ENCODE results near the gene PHOX2A.
"Not testable (repeated sequence)": the region's sequence is repeated elsewhere in the genome, so short reads cannot be mapped to it uniquely, and the experiment has no call there.

PHOX2A gene

DNA sequence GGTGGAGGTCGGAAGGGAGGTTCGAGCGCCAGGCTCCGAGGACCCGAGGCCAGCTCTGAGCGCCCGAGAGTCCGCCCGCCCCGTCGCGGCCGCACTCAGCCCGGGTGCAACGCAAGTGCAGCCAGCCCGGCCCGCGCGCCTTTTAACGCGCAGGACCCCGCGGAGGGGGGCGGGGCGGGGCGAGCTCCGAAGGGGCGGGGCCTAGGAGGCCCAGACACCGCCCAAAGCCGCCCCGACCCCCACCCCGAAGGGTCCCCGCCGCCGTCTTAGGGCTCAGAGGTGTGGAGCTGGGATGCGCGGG, at the start of gene PHOX2A:
Gene PHOX2A (minus strand): TSS at position 117 of the 301 bp plus-strand sequence. CDS start 172 bp downstream, outside the sequence.
- no peak for DNase-seq

DNA sequence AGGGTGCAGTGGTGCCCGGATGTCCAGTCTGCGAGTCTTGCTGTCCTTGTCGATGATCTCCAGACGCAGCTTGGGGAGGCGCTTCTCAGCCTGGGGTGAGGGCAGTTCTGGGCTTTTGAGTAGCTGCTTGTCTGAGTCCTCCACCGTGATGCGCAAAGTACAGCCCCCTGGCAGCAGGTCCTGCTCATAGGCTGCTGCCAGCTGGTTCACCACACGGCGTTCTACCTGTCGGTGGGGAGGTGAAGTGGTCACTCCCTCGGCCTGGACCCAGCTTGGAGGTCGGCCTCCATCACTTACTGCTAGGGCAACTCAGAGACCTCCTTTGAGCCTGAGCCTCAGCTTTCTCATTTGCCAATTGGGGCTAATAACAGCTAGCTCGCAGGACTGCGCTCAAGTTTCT, 49.4 kb upstream of the PHOX2A start:
- no peak for DNase-seq

DNA sequence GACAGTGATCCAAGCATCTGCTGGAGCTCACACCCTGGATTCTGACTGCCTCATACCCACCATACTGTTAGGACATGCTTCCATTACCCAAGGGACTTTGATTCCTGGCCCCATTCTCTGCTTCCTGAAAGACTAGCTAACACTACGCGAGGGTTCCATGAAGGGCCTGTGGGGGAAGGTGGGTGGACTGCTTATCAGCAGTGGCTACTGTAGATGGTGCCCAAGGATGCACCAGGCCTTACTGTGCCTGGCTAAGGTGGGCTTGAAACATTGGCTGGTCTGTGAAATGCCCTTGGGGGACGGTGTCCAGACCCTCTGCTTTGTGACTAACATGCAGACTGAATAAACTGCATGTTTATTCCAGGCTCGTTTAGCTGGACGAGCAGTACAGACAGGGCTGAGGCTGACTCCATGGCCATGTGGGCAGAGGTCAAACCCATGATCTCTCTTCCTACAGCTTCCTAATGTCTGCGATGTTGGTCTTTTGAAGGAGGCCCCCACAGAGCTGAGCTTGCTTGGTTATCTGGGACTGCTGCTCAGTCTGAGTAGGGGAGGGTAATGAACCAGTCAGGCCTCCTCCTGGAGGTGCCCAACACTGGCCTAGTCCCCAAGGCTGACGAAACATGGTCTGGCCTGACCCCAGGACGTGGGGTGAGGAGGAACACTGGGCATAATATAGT, 48.3 kb upstream of the PHOX2A start:
- DNase-seq = no peak

DNA sequence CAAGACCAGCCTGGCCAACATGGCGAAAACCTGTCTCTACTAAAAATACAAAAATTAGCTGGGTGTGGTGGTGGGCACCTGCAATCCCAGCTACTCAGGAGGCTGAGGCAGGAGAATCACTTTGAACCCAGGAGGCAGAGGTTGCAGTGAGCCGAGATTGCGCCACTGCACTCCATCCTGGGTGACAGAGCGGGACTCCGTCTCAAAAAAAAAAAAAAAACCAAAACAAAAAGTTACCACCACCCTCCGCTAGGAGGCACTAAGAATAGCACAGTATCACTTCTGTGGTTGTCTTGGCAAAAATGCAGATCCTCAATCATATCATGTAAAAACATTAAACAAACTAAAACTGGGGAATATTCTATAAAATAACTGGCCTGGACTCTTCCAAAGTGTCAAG, 46.8 kb upstream of the PHOX2A start:
- DNase-seq = not testable (repeated sequence)

DNA sequence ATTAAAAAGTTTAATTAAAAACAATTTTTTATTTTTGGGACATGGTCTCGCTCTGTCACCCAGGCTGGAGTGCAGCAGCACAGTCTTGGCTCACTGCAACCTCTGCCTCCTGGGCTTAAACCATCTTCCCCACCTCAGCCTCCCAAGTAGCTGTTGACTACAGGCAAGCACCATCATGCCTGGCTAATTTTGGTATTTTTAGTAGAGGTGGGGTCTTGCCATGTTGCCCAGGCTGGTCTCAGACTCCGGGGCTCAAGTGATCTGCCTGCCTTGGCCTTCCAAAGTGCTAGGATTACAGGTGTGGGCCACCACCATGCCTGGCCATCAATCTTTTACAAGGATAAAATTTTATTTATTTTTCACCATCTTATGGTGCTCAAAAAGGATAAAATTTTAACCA, 43.3 kb upstream of the PHOX2A start:
- no peak for DNase-seq

DNA sequence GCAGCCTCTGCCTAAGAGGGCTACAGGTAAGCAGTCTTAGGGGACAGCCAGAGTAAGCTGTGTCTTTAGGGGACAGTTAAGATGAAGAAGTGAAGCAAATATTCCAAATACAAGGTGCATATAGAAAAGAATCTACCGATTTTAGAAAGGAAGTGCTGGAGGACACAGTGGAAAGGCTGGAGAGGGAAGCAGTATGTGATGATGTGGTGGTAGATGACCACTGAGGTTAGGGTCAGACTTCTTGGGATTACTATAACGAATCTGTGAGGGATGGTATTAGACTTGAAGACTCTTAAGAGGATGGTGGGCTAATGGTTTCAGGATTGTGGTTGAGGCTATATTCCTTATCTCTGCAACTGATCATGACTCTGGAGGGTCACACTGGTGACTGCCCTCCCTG, 40.0 kb upstream of the PHOX2A start:
- DNase-seq = no peak

DNA sequence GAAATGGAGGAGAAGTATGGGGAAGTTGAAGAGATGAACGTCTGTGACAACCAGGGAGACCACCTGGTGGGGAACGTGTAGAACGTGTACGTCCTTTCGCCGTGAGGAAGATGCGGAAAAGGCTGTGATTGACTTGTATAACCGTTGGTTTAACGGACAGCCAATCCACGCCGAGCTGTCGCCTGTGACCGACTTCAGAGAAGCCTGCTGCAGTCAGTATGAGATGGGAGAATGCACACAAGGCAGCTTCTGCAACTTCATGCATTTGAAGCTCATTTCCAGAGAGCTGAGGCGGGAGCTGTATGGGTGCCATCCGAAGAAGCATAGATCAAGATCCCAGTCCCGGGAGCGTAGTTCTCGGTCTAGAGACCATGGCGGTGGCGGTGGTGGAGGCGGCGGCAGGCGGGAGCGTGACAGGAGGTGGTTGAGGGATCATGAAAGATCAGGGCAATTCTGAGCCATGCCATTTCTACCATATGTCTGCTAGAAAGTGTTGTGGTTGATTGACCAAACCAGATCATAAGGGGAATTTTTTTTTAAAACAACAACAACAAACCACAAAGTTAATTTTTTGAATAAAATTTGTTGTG, 36.8 kb upstream of the PHOX2A start:
- DNase-seq = no peak

DNA sequence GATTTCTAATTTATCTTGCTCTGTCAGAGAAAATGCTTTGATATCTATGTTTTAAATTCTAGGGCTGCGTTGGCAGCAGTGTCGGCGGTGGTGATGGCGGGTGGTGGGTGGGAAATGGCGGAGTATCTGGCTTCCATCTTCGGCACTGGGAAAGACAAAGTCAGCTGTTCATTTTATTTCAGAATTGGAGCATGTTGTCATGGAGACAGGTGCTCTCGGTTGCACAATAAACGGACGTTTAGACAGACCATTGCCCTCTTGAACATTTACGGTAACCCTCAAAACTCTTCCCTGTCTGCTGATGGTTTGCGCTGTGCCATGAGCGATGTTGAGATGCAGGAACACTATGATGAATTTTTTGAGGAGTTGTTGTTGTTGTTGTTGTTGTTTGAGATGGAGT, 36.1 kb upstream of the PHOX2A start:
- no peak for DNase-seq

DNA sequence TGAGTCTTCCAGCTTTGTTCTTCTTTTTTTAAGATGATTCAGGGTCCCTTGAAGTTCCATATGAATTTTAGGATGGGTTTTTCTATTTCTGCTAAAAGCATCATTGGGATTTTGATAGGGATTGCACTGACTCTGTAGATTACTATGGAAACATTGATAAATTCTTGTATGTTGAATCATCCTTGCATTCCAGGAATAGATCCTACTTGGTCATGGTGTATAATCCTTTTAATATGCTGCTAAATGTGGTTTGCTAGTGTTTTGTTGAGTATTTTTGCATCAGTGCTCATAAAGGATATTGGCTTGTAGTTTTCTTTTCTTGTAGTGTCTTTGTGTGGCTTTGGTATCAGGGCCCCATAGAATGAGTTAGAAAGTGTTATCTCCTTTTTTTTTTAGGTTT, 34.9 kb upstream of the PHOX2A start:
- no peak for DNase-seq

DNA sequence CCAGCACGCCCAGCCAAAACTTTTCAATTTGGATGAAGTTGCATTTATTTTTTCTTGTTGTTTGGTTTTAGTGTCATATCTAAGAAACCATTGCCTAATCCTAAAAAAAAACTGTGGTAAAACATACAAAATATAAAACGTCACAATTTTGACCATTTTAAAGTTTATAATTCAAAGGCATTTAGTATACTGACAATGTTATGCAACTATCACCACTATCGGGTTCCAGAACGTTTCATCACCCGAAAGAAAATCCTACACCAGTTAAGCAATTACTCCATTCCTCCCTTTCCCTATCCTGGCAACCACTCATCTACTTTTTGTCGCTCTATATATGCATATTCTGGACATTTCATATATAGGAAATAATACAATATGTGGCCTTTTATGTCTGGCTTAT, 30.5 kb upstream of the PHOX2A start:
- DNase-seq = no peak

DNA sequence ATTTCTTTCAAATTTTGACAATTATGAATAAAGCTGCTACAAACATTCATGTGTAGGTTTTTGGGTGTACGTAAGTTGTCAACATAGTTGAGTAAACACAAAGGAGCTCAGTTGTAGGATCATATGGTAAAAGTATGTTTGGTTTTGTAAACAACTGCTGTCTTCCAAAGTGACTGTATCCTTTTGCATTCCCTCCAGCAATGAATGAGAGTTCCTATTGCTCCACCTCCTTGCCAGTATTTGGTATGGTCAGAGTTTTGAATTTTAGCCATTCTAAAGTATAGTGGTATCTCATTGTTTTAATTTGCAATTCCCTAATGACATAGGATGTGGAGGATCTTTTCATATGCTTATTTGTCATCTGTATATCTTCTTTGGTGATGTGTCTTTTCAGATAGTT, 28.0 kb upstream of the PHOX2A start:
- no peak for DNase-seq

DNA sequence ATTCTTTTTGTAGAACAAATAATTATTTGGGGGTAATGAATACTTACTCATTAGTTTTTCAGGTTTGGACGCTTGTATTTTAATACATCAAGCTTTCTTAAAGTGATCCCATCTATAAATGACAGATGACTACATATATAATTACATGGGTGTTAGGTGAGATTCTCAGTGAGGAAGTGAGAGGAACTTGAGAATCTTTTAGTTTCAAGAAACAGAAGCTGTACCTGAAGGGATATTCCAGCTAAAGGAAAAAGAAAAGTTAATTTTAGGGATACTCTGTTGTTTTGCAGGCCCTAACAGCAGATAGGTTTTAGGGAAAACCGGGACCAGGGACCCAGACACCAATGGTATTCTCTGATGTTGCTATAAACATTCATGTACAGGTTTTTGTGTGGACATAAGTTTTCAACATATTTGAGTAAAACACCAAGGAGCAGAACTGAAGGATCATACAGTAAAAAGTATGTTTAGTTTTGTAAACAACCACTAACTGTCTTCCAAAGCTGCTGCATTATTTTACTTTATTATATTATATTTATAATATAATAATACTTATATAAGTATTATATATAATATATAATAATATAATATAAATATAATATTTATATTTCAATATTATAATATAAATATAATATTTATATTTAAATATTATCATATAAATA, 24.1 kb upstream of the PHOX2A start:
- no peak for DNase-seq

DNA sequence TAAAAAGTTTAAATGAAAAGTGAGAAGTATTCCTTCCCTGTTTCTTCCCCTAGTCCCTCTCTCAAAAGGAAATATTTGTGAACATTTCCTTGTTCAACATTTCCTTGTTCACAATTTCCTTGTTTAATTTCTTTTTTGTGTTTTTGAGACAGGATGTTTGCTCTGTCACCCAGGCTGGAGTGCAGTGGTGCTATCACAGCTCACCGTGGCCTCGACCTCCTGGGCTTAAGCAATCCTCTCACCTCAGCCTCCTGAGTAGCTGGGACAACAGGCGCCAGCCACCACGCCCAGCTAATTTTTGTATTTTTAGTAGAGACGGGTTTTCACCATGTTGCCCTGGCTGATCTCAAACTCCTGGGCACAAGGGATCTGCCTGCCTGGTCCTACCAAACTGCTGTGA, 23.0 kb upstream of the PHOX2A start:
- not testable (repeated sequence) for DNase-seq

DNA sequence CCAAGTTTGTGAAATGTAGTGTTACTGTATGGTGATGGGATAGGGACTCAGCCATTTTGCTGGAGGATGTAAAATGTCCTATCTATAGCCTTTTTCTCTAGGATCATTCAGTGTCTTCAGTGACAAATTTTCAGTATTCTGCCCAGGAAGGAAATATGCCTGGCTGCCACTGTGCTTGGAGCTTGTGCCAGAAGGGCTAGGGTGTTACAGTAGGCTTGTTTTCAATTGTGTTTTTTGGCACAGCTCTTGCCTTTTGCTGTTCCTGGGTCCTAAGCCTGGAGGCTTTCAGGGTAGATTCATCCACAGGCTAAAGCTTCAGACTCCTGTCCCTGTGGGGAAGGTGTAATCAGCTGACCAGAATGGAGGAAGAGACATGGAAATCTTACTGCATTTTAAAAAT, 22.0 kb upstream of the PHOX2A start:
- DNase-seq = no peak

DNA sequence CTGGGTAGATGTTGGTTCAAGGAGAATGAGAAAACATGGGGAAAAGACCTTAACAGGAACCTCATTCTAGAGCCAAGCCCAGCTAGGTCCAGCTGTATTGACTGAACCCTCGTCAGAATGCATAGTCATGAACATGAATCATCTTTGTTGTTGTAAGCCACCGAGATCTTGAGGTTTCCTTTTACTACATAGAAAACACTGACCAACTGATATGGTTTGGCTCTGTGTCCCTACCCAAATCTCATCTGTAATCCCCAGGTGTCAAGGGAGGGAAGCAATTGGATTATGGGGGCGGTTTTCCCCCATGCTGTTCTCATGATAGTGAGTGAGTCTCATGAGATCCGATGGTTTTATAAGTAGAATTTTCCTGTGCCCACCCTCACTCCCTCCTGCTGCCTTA, 19.4 kb upstream of the PHOX2A start:
- DNase-seq = no peak

DNA sequence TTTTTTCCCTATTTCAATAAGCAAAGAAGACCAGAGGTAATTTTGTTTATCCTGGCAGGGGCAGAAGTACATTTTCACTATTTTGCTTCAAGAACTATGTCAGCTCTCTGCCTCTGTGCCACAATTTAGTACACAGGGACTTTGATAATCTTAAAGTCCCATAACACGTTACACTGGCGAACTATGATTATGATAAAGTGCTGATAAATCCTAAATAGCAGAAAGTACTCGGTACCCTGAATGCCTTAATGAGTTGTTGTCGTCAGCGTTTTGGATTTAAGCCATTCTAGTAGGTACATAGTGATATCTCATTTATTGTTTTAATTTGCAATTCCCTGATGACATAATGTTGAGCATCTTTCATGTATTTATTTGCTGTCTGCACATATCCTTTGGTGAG, 16.6 kb upstream of the PHOX2A start:
- DNase-seq = no peak

DNA sequence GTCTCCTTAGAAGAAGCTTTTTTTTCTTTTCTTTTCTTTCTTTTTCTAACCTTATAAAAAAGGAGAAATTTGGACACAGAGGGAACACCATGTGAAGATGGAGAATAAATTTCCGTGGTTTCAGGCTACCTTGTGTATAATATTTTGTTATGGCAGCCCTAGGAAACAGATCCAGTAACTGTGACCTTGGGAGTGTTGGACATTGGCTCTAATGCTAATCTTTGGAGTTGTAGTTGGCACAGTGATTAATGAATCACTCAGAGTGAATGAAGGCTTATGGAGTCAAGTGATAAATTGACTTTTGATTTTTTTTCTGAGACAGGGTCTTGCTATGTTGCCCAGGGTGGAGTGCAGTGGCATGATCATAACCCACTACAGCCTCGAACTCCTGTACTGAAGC, 15.5 kb upstream of the PHOX2A start:
- DNase-seq = no peak

DNA sequence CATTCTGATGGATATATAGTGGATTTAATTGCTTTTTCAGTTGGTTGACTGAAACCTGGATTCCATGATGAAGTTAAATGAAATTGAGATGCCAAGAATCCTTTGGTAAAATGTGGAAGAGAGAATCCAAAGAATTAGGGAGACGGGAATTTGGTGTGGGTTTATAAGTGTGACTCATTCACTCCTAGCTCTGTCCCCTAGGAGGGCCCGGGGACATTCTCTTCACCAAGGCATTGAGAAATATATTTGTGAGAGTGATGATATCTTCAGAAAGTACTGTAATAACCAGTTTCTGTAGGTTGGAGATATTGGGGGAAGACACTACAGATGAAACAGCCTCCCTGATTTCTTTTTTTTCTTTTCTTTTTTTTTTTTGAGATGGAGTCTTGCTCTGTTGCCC, 13.6 kb upstream of the PHOX2A start:
- DNase-seq = no peak

DNA sequence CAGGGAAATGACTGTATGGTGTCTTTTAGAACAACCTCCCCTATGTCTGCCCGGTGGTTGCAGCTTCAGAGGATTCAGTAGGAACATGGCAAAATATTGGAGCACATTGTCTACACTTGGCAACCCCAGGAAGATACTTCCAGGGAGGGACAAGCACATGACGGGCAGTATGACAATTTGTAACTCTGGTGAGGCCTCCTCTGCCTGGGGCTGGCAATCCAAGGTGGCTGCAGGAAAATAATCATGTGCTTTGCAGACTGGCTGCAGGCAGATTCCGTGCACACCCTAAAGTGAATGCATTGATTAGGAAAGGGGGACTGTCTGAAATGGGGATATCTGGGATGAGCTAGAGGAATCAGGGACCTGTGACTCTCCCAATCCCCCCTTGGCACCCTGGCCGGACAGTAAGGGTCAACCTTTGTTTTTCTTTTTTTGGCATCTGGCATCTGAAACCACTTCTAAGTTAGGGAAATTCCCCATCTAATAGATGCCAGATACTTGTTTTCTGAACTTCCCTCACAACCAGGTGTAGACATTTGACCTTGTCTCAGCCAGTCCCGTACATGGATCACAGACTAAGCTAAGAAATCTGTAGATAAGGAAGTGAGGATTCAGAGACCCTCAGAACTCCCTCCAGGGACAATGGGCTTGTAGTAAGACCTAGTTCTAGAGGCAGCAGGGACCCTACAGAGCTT, 10.5 kb upstream of the PHOX2A start:
- DNase-seq = no peak

DNA sequence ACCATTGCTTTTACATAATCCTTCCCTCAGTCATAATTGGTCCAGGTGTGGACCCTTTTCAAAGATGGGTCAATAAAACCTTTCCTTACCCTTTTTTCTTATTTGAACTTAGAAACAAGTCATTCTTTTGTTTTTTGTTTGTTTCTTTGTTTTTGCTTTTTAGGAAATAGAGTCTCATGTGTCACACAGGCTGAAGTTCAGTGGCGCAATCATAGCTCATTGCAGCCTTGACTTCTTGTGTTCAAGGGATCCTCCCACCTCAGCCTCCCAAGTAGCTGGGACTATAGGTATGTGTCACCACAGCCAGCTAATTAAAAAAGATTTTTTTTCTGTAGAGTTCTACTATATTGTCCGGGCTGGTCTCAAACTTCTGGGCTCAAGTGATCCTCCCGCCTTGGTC, 9.4 kb upstream of the PHOX2A start:
- DNase-seq = no peak

DNA sequence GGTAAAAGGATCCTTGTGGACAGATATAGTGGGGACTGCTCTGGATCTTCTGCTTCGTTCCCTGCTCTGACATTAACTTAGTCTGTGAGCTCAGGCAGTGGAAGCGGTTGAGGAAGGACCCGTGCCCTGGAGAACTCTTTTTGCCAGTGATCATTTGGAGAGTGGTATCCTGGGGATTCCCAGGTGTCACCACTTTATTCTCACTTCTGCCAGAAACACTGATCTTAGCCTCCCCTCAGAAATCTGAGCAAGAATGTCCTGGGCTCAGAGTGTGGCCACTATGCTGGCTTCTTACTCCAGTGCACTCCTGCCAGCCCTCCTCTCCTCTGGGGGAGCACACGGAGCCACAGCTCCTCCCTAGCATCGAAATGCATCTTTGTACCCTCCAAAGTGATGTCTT, 7.6 kb upstream of the PHOX2A start:
- DNase-seq = no peak

DNA sequence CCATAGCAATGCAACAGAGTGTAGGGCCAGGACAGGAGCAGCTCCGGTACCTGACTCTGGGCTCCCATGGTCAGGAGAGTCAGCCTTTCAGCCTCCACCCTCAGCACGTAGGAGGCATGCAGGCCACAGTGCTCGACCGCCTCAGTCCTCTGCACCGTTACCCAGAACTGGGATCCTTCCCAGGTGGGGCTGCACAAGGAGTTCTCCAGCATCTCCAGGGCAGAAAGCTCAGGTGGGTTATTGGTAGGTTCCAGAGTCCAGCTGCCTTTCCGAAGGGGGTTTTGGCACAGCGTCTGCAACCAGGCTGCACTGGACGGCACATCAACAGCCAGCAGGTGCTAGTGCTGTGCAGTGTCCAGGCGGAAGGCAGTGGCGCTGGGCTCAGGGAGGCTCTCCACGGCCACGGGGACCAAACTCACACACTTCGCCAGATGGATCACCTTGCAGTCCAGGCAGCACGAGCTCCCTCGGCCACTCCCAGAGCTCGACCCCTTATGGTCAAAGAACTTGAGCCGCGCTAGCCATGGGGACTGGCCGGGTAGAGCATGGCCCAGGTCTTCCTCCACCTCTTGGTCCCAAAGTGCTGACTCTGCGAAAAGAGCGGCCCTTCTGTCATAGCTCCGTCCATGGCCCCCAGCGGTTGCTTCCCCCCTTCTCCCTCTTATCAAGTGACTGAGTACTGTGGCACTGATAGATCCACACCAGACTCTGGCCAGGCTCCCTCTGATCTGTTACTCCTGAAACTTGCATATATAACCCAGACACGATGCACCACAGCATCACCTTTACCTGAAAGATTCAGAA, 6.9 kb upstream of the PHOX2A start:
- no peak for DNase-seq

DNA sequence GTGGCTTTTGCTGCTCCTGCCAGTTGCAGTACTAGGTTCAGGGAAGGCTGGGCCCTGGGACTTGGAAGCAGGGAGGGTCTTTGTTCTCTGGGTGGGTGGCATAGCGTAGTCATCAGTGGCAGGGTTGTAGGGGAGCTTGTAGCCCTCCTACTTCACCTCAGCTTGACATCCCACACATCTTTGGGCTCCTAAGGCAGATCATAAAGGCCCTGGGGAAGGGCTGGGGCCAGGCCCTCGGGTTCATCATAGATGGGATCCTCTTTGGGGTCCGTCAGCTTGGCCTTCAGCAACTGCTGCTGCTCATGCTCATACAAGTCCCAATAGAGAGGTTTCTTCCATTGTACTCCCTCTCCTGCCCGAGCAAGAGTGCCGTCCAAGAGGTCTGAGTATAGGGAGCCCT, 6.0 kb upstream of the PHOX2A start:
- DNase-seq = no peak

All from NCI-H2107 (cell line).